Fibroblast of mammary gland (primary cell): ENCODE results near the gene ERCC8.
"Not testable (repeated sequence)": the region's sequence is repeated elsewhere in the genome, so short reads cannot be mapped to it uniquely, and the experiment has no call there.

Source experiments
- DNase-seq: peaks from one replicate; pipeline ENCODE4 v3.0.0-alpha.2; 2010; ENCODE audit warnings: low read depth
- H3K4me3 ChIP-seq: 2 replicates; pipeline ENCODE4 v1.5.1; 2011; ENCODE audit warnings: low read depth, mild to moderate bottlenecking, low read length, moderate library complexity; ENCODE audit not compliant: control insufficient read depth
- TF ChIP-seq, protein P1 (sequence below): conservative IDR thresholded peaks from 2 replicates; pipeline ENCODE4 v1.5.1; 2011; ENCODE audit warnings: low read depth, low read length, inconsistent platforms; ENCODE audit not compliant: control insufficient read depth, insufficient read depth

Gene ERCC8

GRCh38 chr5:60870857-60871256, 74.0 kb downstream of the ERCC8 start:
- no peak overlapping the region for H3K4me3 ChIP-seq
- TF ChIP-seq, protein P1, sequence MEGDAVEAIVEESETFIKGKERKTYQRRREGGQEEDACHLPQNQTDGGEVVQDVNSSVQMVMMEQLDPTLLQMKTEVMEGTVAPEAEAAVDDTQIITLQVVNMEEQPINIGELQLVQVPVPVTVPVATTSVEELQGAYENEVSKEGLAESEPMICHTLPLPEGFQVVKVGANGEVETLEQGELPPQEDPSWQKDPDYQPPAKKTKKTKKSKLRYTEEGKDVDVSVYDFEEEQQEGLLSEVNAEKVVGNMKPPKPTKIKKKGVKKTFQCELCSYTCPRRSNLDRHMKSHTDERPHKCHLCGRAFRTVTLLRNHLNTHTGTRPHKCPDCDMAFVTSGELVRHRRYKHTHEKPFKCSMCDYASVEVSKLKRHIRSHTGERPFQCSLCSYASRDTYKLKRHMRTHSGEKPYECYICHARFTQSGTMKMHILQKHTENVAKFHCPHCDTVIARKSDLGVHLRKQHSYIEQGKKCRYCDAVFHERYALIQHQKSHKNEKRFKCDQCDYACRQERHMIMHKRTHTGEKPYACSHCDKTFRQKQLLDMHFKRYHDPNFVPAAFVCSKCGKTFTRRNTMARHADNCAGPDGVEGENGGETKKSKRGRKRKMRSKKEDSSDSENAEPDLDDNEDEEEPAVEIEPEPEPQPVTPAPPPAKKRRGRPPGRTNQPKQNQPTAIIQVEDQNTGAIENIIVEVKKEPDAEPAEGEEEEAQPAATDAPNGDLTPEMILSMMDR = no peak
- DNase-seq = no peak

DNA sequence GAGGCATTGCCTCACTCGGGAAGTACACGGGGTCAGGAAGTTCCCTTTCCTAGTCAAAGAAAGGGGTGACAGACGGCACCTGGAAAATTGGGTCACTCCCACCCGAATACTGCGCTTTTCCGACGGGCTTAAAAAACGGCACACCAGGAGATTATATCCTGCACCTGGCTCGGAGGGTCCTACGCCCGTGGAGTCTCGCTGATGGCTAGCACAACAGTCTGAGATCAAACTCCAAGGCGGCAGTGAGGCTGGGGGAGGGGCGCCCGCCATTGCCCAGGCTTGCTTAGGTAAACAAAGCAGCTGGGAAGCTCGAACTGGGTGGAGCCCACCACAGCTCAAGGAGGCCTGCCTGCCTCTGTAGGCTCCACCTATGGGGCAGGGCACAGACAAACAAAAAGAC, 84.3 kb downstream of the ERCC8 start:
- H3K4me3 ChIP-seq, DNase-seq: not testable (repeated sequence)

DNA sequence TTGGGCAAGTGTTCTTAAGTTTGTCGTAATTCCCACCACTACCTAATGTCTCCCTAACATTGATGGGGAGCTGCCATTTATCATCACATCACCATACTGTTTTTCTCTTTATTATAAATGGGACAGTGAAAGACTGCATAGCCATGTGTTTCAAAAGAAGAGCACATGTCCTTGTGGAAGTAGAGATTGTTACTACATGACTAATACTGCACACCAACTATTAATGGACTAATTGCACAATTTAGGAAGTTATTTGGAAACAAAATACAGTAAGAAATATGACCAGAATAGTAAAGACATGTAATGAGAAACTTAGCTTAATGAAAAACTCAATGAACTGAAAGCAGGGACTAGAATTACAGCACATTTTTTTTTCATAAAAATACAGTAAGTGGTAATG, 88.8 kb downstream of the ERCC8 start:
- TF ChIP-seq, protein P1 = no peak
- no peak overlapping the region for H3K4me3 ChIP-seq
- peak; percentile 81 for DNase-seq

GRCh38 chr5:60852940-60853339, 91.9 kb downstream of the ERCC8 start:
- TF ChIP-seq, protein P1 = no peak
- no peak for DNase-seq
- H3K4me3 ChIP-seq = no peak overlapping the region

DNA sequence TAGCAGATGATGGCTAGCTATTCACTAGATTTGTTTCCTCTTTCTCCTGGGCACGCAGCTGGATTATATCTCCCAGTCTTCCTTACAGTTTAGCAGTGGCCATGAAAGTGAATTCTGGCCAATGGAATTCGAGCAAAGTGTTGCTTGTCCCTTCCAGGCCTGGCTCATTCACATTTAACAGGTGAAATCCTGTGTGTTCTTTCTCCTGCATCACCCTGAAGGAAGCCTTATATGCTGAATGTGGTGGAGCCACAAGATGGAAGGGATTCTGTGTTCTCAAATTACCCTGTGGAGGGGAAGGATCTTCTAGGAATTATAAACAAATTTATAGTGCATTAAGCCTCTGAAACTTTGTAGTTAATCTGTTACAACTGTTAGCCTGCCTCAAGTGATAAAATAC, 92.6 kb downstream of the ERCC8 start:
- DNase-seq = no peak
- TF ChIP-seq, protein P1 = no peak

GRCh38 chr5:60851626-60852025, 93.2 kb downstream of the ERCC8 start:
- no peak overlapping the region for H3K4me3 ChIP-seq
- TF ChIP-seq, protein P1 = no peak
- no peak for DNase-seq

More for the DNA sequence above, 92.6 kb downstream of the ERCC8 start:
- H3K4me3 ChIP-seq = no peak overlapping the region

GRCh38 chr5:60846298-60846697, 98.6 kb downstream of the ERCC8 start:
- DNase-seq = no peak
- no peak overlapping the region for H3K4me3 ChIP-seq
- TF ChIP-seq, protein P1 = no peak
